Stimulated activated CD4-positive, alpha-beta T cell treated with anti-CD3 and anti-CD28 coated beads, Interleukin-4, amount 100 ng/mL, for 24 hours (primary cell): ENCODE data around the gene SCGB1C2.
A peak's percentile ranks its signal among the peaks of the same experiment; 100 is the strongest.
"Not testable (repeated sequence)": the region's sequence is repeated elsewhere in the genome, so short reads cannot be mapped to it uniquely, and the experiment has no call there.

Experiments
- DNase-seq: peaks from one replicate; pipeline ENCODE4 v3.0.0-alpha.2; 2020

Gene SCGB1C2

GRCh38 chr17:137166-137807 is at the start of gene SCGB1C2:
TSS of gene SCGB1C2 (plus strand) at chr17:137569. CDS start at chr17:137591, 22 bp downstream.
- not testable (repeated sequence) for DNase-seq

- DNase-seq, result not testable (repeated sequence)
These were observed 24.3 kb upstream of the SCGB1C2 start for GRCh38 chr17:113111-113510.

- peak; percentile 74 for DNase-seq
These were observed 18.9 kb upstream of the SCGB1C2 start for GRCh38 chr17:118339-118917.

DNA sequence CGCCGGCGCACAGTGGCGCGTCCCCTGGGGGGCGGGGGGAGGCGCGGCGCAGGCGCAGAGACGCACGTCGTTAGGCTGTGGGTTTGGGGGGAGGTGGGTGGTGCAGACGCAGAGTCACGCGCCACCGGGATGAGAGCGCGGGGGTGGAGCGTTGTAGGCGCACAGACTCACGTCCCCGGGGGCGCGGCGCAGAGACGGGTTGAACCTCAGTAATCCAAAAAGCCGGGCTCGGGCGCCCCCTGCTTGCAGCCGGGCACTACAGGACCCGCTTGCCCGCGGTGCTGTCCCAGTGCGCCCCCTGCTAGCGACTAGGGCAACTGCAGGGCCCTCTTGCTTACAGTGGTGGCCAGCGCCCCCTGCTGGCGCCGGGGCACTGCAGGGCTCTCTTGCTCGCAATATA is 3.4 kb upstream of the SCGB1C2 start:
- DNase-seq, result peak; percentile 2

- peak; percentile 5 for DNase-seq
These were observed 3.0 kb upstream of the SCGB1C2 start for GRCh38 chr17:134332-134785.

- DNase-seq, result not testable (repeated sequence)
These were observed 2.3 kb upstream of the SCGB1C2 start for GRCh38 chr17:135022-135421.

DNA sequence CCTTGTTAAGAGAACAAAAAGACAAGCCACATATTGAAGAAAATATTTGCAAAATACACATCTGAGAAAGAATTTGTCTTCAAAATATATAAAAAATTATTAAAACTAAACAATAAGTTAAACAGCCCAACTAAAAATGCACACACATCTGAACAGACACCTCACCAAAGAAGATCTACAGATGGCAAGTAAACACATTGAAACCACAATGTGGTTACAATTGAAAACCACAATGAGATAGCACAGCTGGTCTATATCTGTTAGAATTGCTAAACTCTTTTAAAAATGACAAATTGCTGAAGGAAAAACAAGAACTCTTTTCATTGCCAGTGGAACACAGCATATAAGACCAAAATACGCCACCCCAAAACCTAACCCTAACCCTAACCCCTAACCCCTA is 1.5 kb upstream of the SCGB1C2 start:
- DNase-seq, result not testable (repeated sequence)

- DNase-seq, result peak; percentile 81
These were observed 838 bp upstream of the SCGB1C2 start for GRCh38 chr17:136531-136930.

DNA sequence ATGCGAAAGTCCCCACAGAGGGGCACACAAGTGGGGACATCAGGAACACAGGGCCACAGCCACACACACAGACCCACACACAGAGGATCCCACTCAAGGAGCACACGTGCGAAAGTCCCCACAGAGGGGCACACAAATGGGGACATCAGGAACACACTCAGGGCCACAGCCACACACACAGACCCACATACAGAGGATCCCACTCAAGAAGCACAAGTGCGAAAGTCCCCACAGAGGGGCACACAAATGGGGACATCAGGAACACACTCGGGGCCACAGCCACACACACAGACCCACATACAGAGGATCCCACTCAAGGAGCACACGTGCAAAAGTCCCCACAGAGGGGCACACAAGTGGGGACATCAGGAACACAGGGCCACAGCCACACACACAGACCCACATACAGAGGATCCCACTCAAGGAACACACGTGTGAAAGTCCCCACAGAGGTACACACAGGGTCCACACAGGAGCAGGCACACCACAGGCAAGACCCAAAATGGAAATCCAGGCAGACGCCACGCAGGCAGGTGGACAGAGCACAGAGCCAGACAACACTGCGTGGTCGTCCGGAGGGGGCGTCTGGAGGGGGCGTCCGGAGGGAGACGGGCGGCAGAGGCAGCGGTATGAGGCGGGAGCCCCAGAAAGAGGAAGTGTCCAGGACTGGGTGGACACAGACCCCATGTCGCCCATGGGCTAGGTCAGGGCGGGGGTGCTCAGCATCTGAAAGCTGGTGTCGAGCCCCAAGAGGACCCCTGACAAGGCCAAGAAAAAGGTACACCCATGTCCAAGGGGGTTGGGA is 2.2 kb downstream of the SCGB1C2 start:
- peak; percentile 1 for DNase-seq

DNA sequence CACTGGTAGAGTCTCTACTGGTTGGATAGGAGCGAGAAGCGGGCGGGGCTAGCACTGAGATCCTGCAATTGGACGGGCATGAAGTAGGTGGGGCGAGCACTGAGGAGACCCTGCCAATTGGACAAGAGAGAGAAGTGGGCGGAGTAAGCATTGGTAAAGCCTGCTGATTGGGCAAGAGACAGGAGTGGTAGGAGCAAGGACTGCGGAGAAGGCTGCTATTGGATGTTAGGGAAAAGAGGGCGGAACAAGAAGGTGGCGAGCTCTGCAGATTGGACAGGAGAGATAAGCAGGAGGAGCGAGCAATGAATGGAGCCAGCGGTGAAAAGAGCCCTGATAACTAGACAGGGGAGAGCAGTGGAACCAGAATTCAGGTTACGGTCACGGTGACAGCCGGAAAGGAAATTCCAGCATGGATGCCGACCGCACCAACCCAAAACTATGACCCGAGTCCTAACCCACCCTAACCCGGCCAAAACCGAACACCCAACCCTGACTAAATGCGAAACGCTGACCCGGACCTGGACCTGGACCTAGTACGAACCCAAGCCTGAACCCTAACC is 4.8 kb downstream of the SCGB1C2 start:
- DNase-seq, result peak; percentile 26

DNA sequence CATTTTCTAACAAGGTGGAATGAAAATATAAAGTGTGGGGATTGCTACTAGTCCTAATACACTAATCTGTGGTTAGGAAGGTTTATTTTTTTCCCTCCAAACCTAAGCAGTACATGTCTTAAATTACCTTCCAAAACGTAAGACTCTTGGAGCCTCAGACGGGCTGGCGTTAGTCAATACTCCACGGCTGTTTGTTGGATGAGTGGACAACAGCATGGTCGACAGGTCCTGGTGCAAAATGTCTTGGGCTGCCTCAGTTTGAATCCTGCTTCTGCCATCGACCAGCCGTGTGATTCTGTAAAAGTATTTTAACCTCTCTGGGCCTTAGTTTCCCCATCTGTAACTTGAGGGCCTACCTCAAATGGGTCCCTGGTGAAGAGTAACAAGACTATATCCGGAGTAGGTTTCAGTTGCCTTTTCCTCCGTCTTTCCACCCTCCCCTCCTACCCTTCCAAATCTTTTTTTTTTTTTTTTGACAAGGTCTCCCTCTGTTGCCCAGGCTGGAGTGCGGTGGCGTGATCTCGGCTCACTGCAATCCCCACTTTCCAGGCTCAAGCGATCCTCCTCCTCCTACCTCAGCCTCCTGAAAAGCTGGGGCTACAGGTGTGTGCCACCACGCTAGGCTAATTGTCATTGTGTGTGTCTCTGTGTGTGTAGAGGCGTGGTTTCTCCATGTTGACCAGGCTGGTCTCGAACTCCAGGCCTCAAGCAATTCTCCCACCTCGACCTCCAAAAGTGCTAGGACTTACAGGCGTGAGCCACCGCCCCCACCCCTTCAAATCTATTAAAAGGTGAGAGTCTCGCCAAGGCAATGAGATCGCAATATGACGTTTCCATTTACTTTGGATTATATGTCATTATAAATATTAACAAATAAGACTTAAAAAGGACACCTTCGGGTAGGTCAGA is 5.8 kb downstream of the SCGB1C2 start:
- DNase-seq, result peak; percentile 2

GRCh38 chr17:143785-144281 is 6.5 kb downstream of the SCGB1C2 start:
- DNase-seq, result peak; percentile 88

- DNase-seq, result no peak
These were observed 7.7 kb downstream of the SCGB1C2 start for GRCh38 chr17:144936-145670.

GRCh38 chr17:145671-146541 is 8.5 kb downstream of the SCGB1C2 start:
- no peak for DNase-seq

DNA sequence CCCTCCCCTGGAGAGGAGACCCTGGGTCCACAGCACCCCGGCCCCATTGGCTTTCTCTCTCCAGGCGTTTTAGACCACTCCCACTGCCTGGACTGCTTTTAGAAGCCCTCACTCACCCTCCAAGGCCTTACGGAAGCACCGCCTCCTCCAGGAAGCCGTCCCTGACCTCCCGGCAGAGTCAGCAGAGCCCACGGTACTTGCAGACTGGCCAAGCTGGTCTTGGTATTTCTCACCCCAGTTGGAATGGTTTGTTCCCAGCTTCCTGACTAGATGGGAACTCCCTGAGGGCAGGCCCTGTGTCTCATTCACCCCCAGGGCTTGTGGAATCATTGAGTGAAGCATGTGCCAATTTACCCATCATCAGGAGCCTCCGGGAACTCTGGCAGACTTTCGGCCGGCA is 9.2 kb downstream of the SCGB1C2 start:
- no peak for DNase-seq

GRCh38 chr17:146983-147761 is 9.8 kb downstream of the SCGB1C2 start:
- DNase-seq, result no peak

GRCh38 chr17:147796-148740 is 10.7 kb downstream of the SCGB1C2 start:
- DNase-seq, result no peak

GRCh38 chr17:148757-149156 is 11.4 kb downstream of the SCGB1C2 start:
- DNase-seq, result no peak
